Measurements from ENCODE around the gene MAML3. TPM values are rescaled to one million over a fixed set of nuclear protein-coding genes. Genes with fewer than 3 reads are reported as not detected.

Gene MAML3
- total RNA-seq, 1 donor from 2014 or later = 8.1 TPM

GRCh38 chr4:140088323-140088967 lies 65.5 kb downstream of the MAML3 start:
- H3K27ac Mint-ChIP-seq (ENCODE audit: unreplicated experiment) = peak overlapping the region; percentile 45
- no peaks in the 10 kb centered on the region for H3K9me3 ChIP-seq (ENCODE audit: insufficient read depth, low read depth, low read length)
- no peaks in the 10 kb centered on the region for H3K27me3 Mint-ChIP-seq (ENCODE audit: low read depth, unreplicated experiment)
- no peak overlapping the region for H3K4me2 ChIP-seq (ENCODE audit: low read length)
- peaks cover 62% of the 10 kb centered on the region for H3K4me1 Mint-ChIP-seq (ENCODE audit: low read depth, unreplicated experiment)
- H3K4me3 ChIP-seq (ENCODE audit: insufficient read depth, low read depth, low read length) = no peak overlapping the region
- no peak overlapping the region for H3K9ac ChIP-seq (ENCODE audit: low read length)
- FAIRE-seq = peak; percentile 13
- H3K27ac ChIP-seq (ENCODE audit: low read depth, low read length) = no peak overlapping the region
- H4K20me1 ChIP-seq (ENCODE audit: insufficient read depth, low read length) = no peaks in the 10 kb centered on the region
- H3K27me3 ChIP-seq (ENCODE audit: insufficient read depth, low read length) = no peaks in the 10 kb centered on the region
- peaks cover 2% of the 10 kb centered on the region for H3K36me3 Mint-ChIP-seq (ENCODE audit: low read depth, unreplicated experiment)
- no peaks in the 10 kb centered on the region for H3K9me3 Mint-ChIP-seq (ENCODE audit: unreplicated experiment)
- no peaks in the 10 kb centered on the region for H3K79me2 ChIP-seq (ENCODE audit: insufficient read depth, low read length)
- H2AFZ ChIP-seq (ENCODE audit: low read depth, low read length) = no peak overlapping the region
- peak; percentile 54 for DNase-seq (ENCODE audit: low read depth)
- H3K4me1 ChIP-seq (ENCODE audit: insufficient read depth, low read length) = peaks cover 36% of the 10 kb centered on the region
- TF ChIP-seq CTCF (IDR thresholded peaks at IDR 0.05; ENCODE audit: insufficient read depth, low read depth, low read length) (no peak), EZH2 (IDR thresholded peaks at IDR 0.05; ENCODE audit: insufficient read depth, low read length) (no peak)
- H3K36me3 ChIP-seq (ENCODE audit: insufficient read depth, low read length) = no peaks in the 10 kb centered on the region
- no peak overlapping the region for H3K4me3 Mint-ChIP-seq (ENCODE audit: unreplicated experiment)

- no peak overlapping the region for H3K27ac Mint-ChIP-seq (ENCODE audit: unreplicated experiment)
- H3K4me1 ChIP-seq (ENCODE audit: insufficient read depth, low read length) = peaks cover 26% of the 10 kb centered on the region
- H3K9ac ChIP-seq (ENCODE audit: low read length) = no peak overlapping the region
- no peak overlapping the region for H3K4me3 ChIP-seq (ENCODE audit: insufficient read depth, low read depth, low read length)
- H3K9me3 ChIP-seq (ENCODE audit: insufficient read depth, low read depth, low read length) = no peaks in the 10 kb centered on the region
- H3K4me1 Mint-ChIP-seq (ENCODE audit: low read depth, unreplicated experiment) = peaks cover 64% of the 10 kb centered on the region
- H3K27me3 Mint-ChIP-seq (ENCODE audit: low read depth, unreplicated experiment) = no peaks in the 10 kb centered on the region
- no peak for TF ChIP-seq EZH2 (IDR thresholded peaks at IDR 0.05; ENCODE audit: insufficient read depth, low read length)
- no peak for TF ChIP-seq CTCF (IDR thresholded peaks at IDR 0.05; ENCODE audit: insufficient read depth, low read depth, low read length)
- no peaks in the 10 kb centered on the region for H3K27me3 ChIP-seq (ENCODE audit: insufficient read depth, low read length)
- DNase-seq (ENCODE audit: low read depth) (no peak), FAIRE-seq (no peak)
- H3K4me2 ChIP-seq (ENCODE audit: low read length) = no peak overlapping the region
- peaks cover 5% of the 10 kb centered on the region for H3K36me3 Mint-ChIP-seq (ENCODE audit: low read depth, unreplicated experiment)
- H3K27ac ChIP-seq (ENCODE audit: low read depth, low read length) = no peak overlapping the region
- H4K20me1 ChIP-seq (ENCODE audit: insufficient read depth, low read length) = no peaks in the 10 kb centered on the region
- no peak overlapping the region for H2AFZ ChIP-seq (ENCODE audit: low read depth, low read length)
- no peaks in the 10 kb centered on the region for H3K79me2 ChIP-seq (ENCODE audit: insufficient read depth, low read length)
- no peaks in the 10 kb centered on the region for H3K9me3 Mint-ChIP-seq (ENCODE audit: unreplicated experiment)
- H3K36me3 ChIP-seq (ENCODE audit: insufficient read depth, low read length) = no peaks in the 10 kb centered on the region
- no peak overlapping the region for H3K4me3 Mint-ChIP-seq (ENCODE audit: unreplicated experiment)
Observed at GRCh38 chr4:140085881-140086280, 68.1 kb downstream of the MAML3 start.

- FAIRE-seq = no peak
- DNase-seq (ENCODE audit: low read depth) = no peak
- Mint-ChIP-seq H3K4me3 (ENCODE audit: unreplicated experiment) (no peak overlapping the region), H3K27ac (ENCODE audit: unreplicated experiment) (no peak overlapping the region), H3K36me3 (ENCODE audit: low read depth, unreplicated experiment) (peaks cover 5% of the 10 kb centered on the region), H3K4me1 (ENCODE audit: low read depth, unreplicated experiment) (peaks cover 59% of the 10 kb centered on the region), H3K27me3 (ENCODE audit: low read depth, unreplicated experiment) (no peaks in the 10 kb centered on the region), H3K9me3 (ENCODE audit: unreplicated experiment) (no peaks in the 10 kb centered on the region)
- Histone ChIP-seq H3K4me2 (ENCODE audit: low read length) (peak overlapping the region; percentile 41), H3K79me2 (ENCODE audit: insufficient read depth, low read length) (no peaks in the 10 kb centered on the region), H3K9ac (ENCODE audit: low read length) (peak overlapping the region; percentile 9), H3K9me3 (ENCODE audit: insufficient read depth, low read depth, low read length) (no peaks in the 10 kb centered on the region), H3K36me3 (ENCODE audit: insufficient read depth, low read length) (no peaks in the 10 kb centered on the region), H2AFZ (ENCODE audit: low read depth, low read length) (peak overlapping the region; percentile 18), H3K4me1 (ENCODE audit: insufficient read depth, low read length) (peaks cover 18% of the 10 kb centered on the region), H4K20me1 (ENCODE audit: insufficient read depth, low read length) (no peaks in the 10 kb centered on the region), H3K27ac (ENCODE audit: low read depth, low read length) (peak overlapping the region; percentile 10), H3K27me3 (ENCODE audit: insufficient read depth, low read length) (no peaks in the 10 kb centered on the region), H3K4me3 (ENCODE audit: insufficient read depth, low read depth, low read length) (no peak overlapping the region)
- TF ChIP-seq CTCF (IDR thresholded peaks at IDR 0.05; ENCODE audit: insufficient read depth, low read depth, low read length) = no peak
- TF ChIP-seq EZH2 (IDR thresholded peaks at IDR 0.05; ENCODE audit: insufficient read depth, low read length) = no peak
Observed at GRCh38 chr4:140085062-140085622, 68.8 kb downstream of the MAML3 start.

Measured in astrocyte (in vitro differentiated cells and primary cell).